Liver (tissue), 2 donors: ENCODE measurements around the gene PRORP.

ENCODE experiments used
- CTCF ChIP-seq: fragments of 150-350 bp; IDR thresholded peaks from 2 replicates; pipeline ENCODE4 v1.5.1; 2017; ENCODE audit warnings: improper control_type of control experiment, low read depth, low read length; ENCODE audit not compliant: missing input control
- MAX ChIP-seq: IDR thresholded peaks from 2 replicates; pipeline ENCODE4 v1.6.1; 2016; ENCODE audit warnings: antibody characterized with exemption
- REST ChIP-seq: IDR thresholded peaks from 2 replicates; pipeline ENCODE4 v1.6.1; 2016; ENCODE audit warnings: antibody characterized with exemption, mild to moderate bottlenecking
- donor health status: healthy.

- no peak for TF ChIP-seq CTCF
- TF ChIP-seq REST: peak; percentile 82
- TF ChIP-seq MAX: peak; percentile 85
These were observed 44.3 kb upstream of the PRORP start for GRCh38 chr14:35078082-35078481.
